AML-193 (cell line): ENCODE measurements around the gene ZNF25.
"Not testable (repeated sequence)": the region's sequence is repeated elsewhere in the genome, so short reads cannot be mapped to it uniquely, and the experiment has no call there.

Experiments
- DNase-seq, 2 experiments: peaks; one replicate each; lab custom pipeline; 2025; lab: John Stamatoyannopoulos, UW

The ZNF25 gene

DNA sequence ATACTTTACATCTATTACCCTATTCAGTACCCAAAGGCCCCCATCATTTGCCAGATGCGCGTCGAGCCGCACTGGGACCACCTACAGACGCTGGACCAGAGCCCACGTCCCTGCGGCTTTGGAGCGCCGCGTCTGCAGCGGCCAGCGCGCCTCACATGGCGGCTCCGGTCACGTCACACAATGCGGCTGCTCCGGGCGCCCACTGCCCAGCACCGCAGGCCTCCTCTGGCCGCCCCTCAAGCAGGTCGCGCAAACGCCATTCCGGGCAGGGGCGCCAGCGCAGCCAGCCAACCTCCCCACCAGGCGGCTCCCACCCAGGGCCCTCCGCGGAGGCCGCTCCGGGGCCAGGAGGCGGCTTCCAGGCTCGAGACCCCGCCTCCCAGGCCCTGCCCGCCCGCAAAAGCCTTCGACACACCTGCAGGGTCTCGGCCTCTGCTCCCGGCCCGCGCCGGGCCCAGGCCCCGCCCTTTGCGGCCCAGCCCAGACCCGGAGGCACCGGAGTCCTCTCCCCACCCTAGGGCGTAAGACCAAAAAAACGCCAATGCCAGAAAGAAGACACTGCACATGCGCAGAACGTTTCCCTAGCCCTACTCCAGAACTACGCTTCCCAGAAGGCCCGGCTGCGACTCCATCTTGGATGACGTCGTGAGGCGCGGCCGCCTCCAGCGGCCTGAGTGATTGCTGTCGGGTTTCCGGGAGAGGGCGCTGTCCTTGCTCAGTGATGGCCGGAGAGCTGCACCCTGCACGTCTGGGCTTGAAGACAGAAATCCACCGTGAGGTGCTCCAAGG, at the start of gene ZNF25:
Gene ZNF25 (minus strand): TSS at position 557 of the 789 bp plus-strand sequence. CDS start 4,925 bp downstream, outside the sequence.
- peak; percentile 98 for DNase-seq

GRCh38 chr10:38025283-38025682, 48.8 kb upstream of the ZNF25 start:
- peak in 1 of 2 experiments; percentile 8 for DNase-seq

GRCh38 chr10:38019124-38019523, 42.7 kb upstream of the ZNF25 start:
- DNase-seq: not testable (repeated sequence)

DNA sequence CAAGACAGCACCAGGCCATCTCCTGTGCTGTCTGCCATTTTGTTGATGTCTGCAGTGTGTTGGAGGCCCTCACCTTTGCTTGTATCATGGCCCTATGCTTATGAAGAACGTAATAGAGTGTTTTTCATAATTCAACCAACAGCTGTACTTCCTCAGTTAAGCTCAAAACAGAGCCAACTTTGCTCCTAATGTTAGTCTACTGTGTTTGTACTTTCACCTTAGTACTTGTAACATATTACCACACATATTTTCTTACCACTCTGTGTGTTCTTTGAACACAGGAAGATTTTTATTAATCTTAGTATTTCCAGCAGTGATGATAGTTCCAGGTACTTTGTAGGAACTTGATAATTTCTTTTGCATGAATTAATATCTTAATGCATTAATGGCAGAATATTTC, 39.9 kb upstream of the ZNF25 start:
- no peak for DNase-seq

DNA sequence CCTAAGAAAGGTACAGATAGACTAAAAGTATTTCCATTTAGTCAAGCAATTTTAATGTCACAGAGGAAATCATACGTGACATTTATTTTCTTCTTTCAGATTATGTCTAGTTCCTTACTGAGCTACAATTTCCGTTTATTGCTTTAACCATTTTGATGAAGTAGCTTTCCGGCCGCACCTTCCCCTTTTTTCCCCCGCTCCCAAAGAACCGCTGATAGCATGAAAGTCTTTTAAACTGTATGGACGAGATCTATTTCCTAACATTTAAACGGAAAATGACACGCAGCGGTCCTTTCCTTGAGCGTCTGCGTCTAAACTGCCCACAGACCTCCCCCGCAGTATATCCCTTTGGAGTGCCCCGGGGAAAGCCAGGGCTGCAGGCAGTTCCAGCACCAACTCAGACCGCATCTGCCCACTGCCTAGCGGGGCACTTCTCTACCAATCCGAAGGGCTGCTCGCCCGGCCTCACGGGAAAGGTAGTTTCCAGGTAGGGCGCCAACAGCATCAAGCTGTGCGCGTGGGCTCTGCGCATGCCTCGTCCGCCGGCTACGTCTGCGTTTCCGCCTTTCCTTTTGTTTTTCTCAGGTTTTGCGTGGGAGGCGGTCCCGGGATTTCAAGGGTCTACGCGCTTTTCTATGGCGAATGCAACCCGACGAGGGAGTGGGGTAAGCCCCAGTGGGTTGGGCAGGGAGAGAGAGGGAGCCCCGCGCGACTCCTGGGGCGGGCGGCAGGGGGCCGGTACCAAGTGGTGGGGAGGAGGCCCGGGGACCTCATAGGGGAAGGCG, 33.9 kb upstream of the ZNF25 start, which contains the start of gene ZNF33A:
Gene ZNF33A (plus strand): TSS at position 557 of the 785 bp plus-strand sequence. CDS start 1,667 bp downstream, outside the sequence.
- peak; percentile 90 to 92 for DNase-seq

DNA sequence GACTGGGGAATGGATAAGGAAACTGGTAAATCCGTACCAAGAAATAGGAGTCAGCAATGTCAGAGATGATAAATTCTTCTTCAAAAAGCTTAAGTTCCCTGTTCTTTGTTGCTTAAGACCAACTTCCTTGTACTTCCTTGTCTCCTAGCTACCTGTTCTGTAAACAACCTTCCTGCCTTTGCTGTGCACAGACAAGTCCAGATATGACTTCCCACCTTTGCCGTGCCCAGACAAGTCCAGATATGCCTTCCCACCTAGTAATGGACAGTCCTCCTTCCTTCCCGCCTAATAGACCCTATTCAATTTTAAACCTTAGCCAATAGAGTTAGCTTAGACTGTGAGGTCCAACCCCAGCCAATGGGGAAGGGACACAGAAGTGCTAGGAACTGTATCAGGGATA, 31.5 kb upstream of the ZNF25 start:
- DNase-seq: peak; percentile 33 to 65

- no peak for DNase-seq
Measured at GRCh38 chr10:38007551-38007950, 31.1 kb upstream of the ZNF25 start.

- no peak for DNase-seq
Measured at GRCh38 chr10:38003588-38003987, 27.1 kb upstream of the ZNF25 start.

DNA sequence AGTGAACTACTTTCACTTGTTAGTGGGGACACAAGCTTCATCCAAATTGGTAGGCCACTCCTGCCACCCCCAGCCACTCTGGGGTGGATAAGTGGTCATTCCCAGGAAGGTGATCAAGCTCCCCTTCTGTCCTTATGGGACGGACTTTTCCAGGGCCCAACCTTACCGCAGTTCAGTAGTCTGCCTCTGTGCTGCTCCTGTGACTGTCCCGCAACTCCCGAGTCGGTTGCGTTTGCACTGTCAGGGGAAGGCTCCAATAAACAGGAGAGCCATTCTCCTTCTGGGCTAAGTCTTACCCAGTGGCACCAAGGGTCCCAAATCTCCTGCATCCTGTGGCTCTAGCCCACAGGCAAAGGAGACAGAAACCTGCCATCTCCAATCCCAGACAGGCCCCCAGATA, 26.6 kb upstream of the ZNF25 start:
- DNase-seq: no peak

DNA sequence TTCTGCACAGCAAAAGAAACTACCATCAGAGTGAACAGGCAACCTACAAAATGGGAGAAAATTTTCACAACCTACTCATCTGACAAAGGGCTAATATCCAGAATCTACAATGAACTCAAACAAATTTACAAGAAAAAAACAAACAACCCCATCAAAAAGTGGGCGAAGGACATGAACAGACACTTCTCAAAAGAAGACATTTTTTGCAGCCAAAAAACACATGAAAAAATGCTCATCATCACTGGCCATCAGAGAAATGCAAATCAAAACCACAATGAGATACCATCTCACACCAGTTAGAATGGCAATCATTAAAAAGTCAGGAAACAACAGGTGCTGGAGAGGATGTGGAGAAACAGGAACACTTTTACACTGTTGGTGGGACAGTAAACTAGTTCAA, 24.0 kb upstream of the ZNF25 start:
- not testable (repeated sequence) for DNase-seq

DNA sequence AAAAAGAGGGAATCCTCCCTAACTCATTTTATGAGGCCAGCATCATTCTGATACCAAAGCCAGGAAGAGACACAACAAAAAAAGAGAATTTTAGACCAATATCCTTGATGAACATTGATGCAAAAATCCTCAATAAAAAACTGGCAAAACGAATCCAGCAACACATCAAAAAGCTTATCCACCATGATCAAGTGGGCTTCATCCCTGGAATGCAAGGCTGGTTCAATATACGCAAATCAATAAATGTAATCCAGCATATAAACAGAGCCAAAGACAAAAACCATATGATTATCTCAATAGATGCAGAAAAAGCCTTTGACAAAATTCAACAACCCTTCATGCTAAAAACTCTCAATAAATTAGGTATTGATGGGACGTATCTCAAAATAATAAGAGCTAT, 22.5 kb upstream of the ZNF25 start:
- DNase-seq: not testable (repeated sequence)

DNA sequence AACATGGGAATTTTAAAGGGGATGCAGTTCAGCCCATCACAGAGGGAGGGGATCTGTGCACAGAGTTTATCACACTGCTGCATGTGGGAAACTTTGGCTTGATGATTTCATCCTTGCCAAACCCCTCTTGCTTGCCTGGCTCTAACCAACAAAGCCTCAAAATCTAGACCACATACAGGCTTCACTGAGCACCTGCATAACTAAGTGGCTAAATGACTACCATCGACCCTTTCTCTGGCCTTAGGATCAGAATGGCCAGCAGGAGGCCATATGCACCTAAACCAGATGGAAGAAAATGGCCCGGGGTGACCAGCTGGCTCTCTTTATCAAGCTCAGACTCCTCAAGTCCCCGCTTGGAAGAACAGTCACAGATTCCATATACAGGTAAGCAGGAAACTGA, 15.6 kb upstream of the ZNF25 start:
- peak in 1 of 2 experiments; percentile 4 for DNase-seq

DNA sequence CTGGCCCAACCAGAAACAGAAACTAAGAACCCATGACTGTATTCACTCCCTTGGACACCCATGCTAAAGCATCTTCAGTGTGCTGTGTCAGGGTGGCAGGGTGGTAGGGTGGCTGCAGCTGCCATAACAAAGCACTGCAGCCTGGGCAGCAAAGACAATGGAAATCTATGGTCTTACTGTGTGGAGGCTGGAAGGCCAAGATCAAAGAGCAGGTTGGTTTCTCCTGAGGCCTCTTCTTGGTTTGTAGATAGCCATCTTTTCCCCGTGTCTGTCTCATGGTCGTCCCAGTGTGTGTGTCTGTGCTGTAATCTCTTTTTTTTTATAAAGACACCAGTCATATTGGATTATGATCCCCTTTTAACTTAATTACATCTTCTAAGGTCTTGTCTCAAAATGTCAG, 15.2 kb upstream of the ZNF25 start:
- no peak for DNase-seq

DNA sequence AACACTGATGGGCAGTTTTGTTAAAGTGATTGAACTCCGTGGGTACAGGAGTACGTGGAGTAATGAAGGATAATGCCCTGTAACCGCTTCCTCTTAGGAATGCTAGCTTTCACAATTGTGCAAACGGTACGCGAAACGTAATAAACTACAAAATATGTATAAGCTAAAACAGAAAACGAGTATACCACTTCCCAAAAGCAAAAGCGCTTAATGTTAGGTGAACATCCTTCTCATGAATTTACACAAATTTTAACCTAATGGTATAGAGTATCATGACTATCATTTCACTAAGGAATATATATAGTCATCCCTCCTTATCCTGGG, 395 bp upstream of the ZNF25 start:
- no peak for DNase-seq

GRCh38 chr10:37975401-37975991, 951 bp downstream of the ZNF25 start:
- peak; percentile 34 to 61 for DNase-seq

GRCh38 chr10:37972396-37972795, 4.1 kb downstream of the ZNF25 start:
- DNase-seq: no peak

DNA sequence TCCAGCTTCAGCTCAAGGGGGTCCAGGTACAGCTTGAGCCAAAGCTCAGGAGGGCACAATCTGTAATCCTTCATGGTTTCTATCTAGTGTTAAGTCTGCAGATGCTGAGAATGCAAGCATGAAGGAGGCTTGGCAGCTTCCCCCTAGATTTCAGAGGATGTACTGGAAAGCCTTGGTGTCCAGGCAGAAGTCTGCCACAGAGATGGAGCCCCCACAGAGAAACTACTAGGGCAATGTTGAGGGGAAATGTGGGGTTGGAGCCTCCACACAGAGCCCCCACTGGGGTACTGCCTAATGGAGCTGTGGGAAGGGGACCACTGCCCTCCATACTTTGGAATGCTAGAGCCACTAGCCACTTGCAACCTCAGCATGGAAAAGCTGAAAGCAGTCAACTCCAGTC, 11.4 kb downstream of the ZNF25 start:
- no peak for DNase-seq

DNA sequence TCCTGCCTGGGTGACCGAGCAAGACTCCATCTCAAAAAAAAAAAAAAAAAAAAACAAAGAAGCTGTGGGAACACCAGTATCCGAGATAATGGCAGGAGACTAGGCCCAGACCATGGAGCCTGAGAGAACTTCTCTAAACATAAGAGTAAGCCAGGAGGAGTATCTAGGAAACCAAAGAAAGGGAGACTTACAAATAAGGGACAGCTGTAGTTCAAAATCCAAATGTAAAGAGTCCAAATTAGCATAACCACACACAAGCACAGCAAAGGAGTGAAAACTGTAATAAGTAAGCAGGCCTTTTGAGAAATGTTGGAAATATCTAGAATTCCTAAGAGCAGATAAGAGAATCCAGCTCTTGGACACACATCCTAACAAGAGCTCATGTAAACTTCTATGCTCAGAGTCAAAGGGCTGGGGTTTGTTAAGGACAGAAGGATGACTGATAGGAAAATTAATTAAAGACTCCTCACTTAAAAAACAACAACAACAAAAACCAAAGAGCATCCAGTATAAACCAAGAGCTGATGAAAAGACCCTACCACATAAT, 15.8 kb downstream of the ZNF25 start:
- DNase-seq: no peak

DNA sequence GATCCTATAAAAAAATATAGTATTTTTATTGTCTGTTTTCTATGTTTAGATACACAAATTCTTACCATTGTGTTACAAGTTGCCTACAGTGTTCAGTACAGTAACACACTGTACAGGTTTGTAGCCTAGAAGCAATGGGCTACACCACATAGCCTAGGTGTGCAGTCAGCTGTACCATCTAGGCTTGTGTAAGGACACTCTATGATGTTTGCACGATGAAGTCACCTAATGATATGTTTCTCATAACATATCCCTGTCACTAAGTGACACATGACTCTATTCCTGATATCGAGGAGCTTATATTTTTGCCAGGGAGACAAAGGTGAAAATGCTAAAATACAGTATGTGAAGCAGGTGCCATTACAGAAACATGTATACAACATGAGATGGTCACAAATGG, 18.6 kb downstream of the ZNF25 start:
- no peak for DNase-seq

- no peak for DNase-seq
Measured at GRCh38 chr10:37952926-37953325, 23.5 kb downstream of the ZNF25 start.

GRCh38 chr10:37952043-37952755, 24.2 kb downstream of the ZNF25 start:
- no peak for DNase-seq

DNA sequence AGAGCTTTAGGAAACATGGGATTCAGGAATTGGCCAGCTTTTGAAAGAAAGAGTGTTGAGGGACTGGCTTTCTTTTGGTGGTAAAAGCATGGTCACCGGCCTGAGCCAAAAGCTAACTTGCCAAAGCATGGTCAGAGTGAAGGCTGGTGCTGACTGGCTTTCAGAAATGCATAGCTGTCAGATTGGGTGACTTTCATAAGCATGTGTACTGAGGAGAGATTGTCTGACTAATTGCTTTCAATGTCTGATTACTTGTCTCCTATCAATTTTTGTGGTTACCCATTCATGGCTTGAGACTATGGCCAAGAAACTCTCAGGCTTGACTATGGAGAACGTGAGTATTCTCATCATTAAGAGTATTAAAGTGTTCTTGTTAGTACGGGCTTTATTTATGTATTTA, 28.2 kb downstream of the ZNF25 start:
- DNase-seq: no peak
